CD4-positive, CD25-positive, alpha-beta regulatory T cell (primary cell): ENCODE measurements around the gene ALS2. TPM values are rescaled to one million over a fixed set of nuclear protein-coding genes. Genes with fewer than 3 reads are reported as not detected.
"Not testable (repeated sequence)": the region's sequence is repeated elsewhere in the genome, so short reads cannot be mapped to it uniquely, and the experiment has no call there.

Source experiments
- ATAC-seq, 2 donors: fragments of 150-1000 bp; cut with Tn5 transposase; one replicate each; pipeline ENCODE4 v1.10.0; 2021; ENCODE audit warnings: low read depth in 2 of 2, moderate number of reproducible peaks in 2 of 2, moderate library complexity in 1 of 2
- DNase-seq, 3 donors: peaks; one replicate each; pipeline versions ENCODE4 v3.0.0 to v3.0.0-alpha.2; 2012 to 2022; ENCODE audit warnings: mixed read lengths in 1 of 3
- H3K27ac ChIP-seq: one replicate; pipeline ENCODE4 v1.7.0; 2013; ENCODE audit warnings: mild to moderate bottlenecking, low read length; ENCODE audit not compliant: insufficient read depth, poor library complexity, severe bottlenecking
- H3K27me3 ChIP-seq: one replicate; pipeline ENCODE4 v1.7.0; 2013; ENCODE audit warnings: low read length; ENCODE audit not compliant: control insufficient read depth, insufficient read depth
- H3K36me3 ChIP-seq: one replicate; pipeline ENCODE4 v1.7.0; 2013; ENCODE audit warnings: mild to moderate bottlenecking, low read length, moderate library complexity; ENCODE audit not compliant: control insufficient read depth, insufficient read depth
- H3K4me1 ChIP-seq: 2 replicates; pipeline ENCODE4 v1.7.0; 2013; ENCODE audit warnings: mild to moderate bottlenecking, low read length; ENCODE audit not compliant: insufficient read depth, control insufficient read depth, poor library complexity, severe bottlenecking
- H3K4me3 ChIP-seq: one replicate; pipeline ENCODE4 v1.7.0; 2013; ENCODE audit warnings: low read depth, mild to moderate bottlenecking, low read length, moderate library complexity
- H3K9me3 ChIP-seq, 2 experiments: 1 replicate in 1 of 2; 2 replicates in 1 of 2; pipeline ENCODE4 v1.7.0; 2013; ENCODE audit warnings: low read length in 2 of 2, mild to moderate bottlenecking in 1 of 2, moderate library complexity in 1 of 2; ENCODE audit not compliant: control insufficient read depth in 2 of 2
- H3K27ac Mint-ChIP-seq, 3 donors: one replicate each; pipeline ENCODE4 v1.8.0; 2020 to 2022; ENCODE audit warnings: mild to moderate bottlenecking in 3 of 3, mixed read lengths in 3 of 3, moderate library complexity in 2 of 3
- H3K27me3 Mint-ChIP-seq: one replicate; pipeline ENCODE4 v1.8.0; 2022; ENCODE audit warnings: mild to moderate bottlenecking, mixed read lengths
- H3K36me3 Mint-ChIP-seq: one replicate; pipeline ENCODE4 v1.8.0; 2020; ENCODE audit warnings: mixed read lengths
- H3K4me1 Mint-ChIP-seq, 4 donors: one replicate each; pipeline ENCODE4 v1.8.0; 2020 to 2022; ENCODE audit warnings: mixed read lengths in 4 of 4, mild to moderate bottlenecking in 1 of 4
- H3K4me3 Mint-ChIP-seq, 4 donors: one replicate each; pipeline ENCODE4 v1.8.0; 2020 to 2022; ENCODE audit warnings: mild to moderate bottlenecking in 4 of 4, mixed read lengths in 4 of 4, moderate library complexity in 3 of 4
- H3K9me3 Mint-ChIP-seq, 7 donors: one replicate each; pipeline ENCODE4 v1.8.0; 2020 to 2022; ENCODE audit warnings: mixed read lengths in 7 of 7, mild to moderate bottlenecking in 3 of 7, moderate library complexity in 2 of 7
- polyA plus RNA-seq, 4 donors: library from polyadenylated mRNA; unstranded; fragments of 300-500 nt; fragmentation: Illumina TruSeq; gene quantifications; one replicate each; pipeline ENCODE4 v1.2.3, GENCODE V29; 2021
- total RNA-seq: library from RNA; stranded (reverse); gene quantifications from one replicate; pipeline ENCODE4 v1.2.3, GENCODE V29; 2022

The ALS2 gene
- total and polyA plus RNA-seq, 5 donors from 2014 or later, result 3.4 to 9.9 (median 4.3) TPM

GRCh38 chr2:201685156-201685555, 95.6 kb downstream of the ALS2 start:
- peaks cover 0 to 4% (median 0%) of the 10 kb centered on the region in 7 donors for H3K9me3 Mint-ChIP-seq
- peaks cover 40% of the 10 kb centered on the region for H3K27me3 Mint-ChIP-seq
- no peak for ATAC-seq

GRCh38 chr2:201680743-201681142, 100.0 kb downstream of the ALS2 start:
- peaks cover 31% of the 10 kb centered on the region for H3K27me3 Mint-ChIP-seq
- no peak for ATAC-seq
- no peak overlapping the region for H3K27ac Mint-ChIP-seq
- peak in 1 of 3 donors; percentile 23 for DNase-seq
- peaks cover 0 to 3% (median 0%) of the 10 kb centered on the region in 7 donors for H3K9me3 Mint-ChIP-seq
- Histone ChIP-seq H3K27ac (no peak overlapping the region), H3K4me3 (no peak overlapping the region), H3K36me3 (no peaks in the 10 kb centered on the region), H3K4me1 (no peaks in the 10 kb centered on the region), H3K27me3 (peaks cover 2% of the 10 kb centered on the region), H3K9me3 (no peaks in the 10 kb centered on the region)
- no peak overlapping the region for H3K4me3 Mint-ChIP-seq
- H3K36me3 Mint-ChIP-seq, result no peaks in the 10 kb centered on the region
- H3K4me1 Mint-ChIP-seq, result peaks cover 0 to 2% (median 0%) of the 10 kb centered on the region in 4 donors

More at GRCh38 chr2:201685156-201685555, 95.6 kb downstream of the ALS2 start:
- no peak overlapping the region for H3K4me3 Mint-ChIP-seq
- no peak overlapping the region for H3K4me3 ChIP-seq
- no peaks in the 10 kb centered on the region for H3K36me3 ChIP-seq
- H3K4me1 Mint-ChIP-seq, result peaks cover 0 to 2% (median 0%) of the 10 kb centered on the region in 4 donors
- H3K4me1 ChIP-seq, result no peaks in the 10 kb centered on the region
- no peak overlapping the region for H3K27ac ChIP-seq
- no peak for DNase-seq
- H3K27me3 ChIP-seq, result peaks cover 4% of the 10 kb centered on the region
- no peaks in the 10 kb centered on the region for H3K36me3 Mint-ChIP-seq
- no peak overlapping the region for H3K27ac Mint-ChIP-seq
- H3K9me3 ChIP-seq, result no peaks in the 10 kb centered on the region

- Histone ChIP-seq H3K9me3 (no peaks in the 10 kb centered on the region), H3K27me3 (peaks cover 2% of the 10 kb centered on the region), H3K4me3 (no peak overlapping the region), H3K4me1 (no peaks in the 10 kb centered on the region), H3K27ac (no peak overlapping the region), H3K36me3 (no peaks in the 10 kb centered on the region)
- Mint-ChIP-seq H3K4me3 (no peak overlapping the region), H3K9me3 (peaks cover 0 to 3% (median 0%) of the 10 kb centered on the region in 7 donors), H3K4me1 (peaks cover 0 to 2% (median 0%) of the 10 kb centered on the region in 4 donors), H3K27ac (no peak overlapping the region), H3K27me3 (peaks cover 25% of the 10 kb centered on the region), H3K36me3 (no peaks in the 10 kb centered on the region)
- no peak for ATAC-seq
- DNase-seq, result no peak
These were observed 102.3 kb downstream of the ALS2 start for GRCh38 chr2:201678401-201678800.

GRCh38 chr2:201675454-201675853, 105.3 kb downstream of the ALS2 start:
- H3K36me3 Mint-ChIP-seq, result peaks cover 3% of the 10 kb centered on the region
- no peak overlapping the region for H3K27ac ChIP-seq

GRCh38 chr2:201674794-201675193, 105.9 kb downstream of the ALS2 start:
- no peak overlapping the region for H3K27ac ChIP-seq
- no peak overlapping the region for H3K4me3 ChIP-seq
- no peaks in the 10 kb centered on the region for H3K9me3 ChIP-seq
- H3K36me3 Mint-ChIP-seq, result peaks cover 3% of the 10 kb centered on the region
- H3K4me1 ChIP-seq, result no peaks in the 10 kb centered on the region
- no peak overlapping the region for H3K4me3 Mint-ChIP-seq
- H3K9me3 Mint-ChIP-seq, result peaks cover 0 to 7% (median 1%) of the 10 kb centered on the region in 7 donors
- H3K36me3 ChIP-seq, result no peaks in the 10 kb centered on the region
- peaks cover 30% of the 10 kb centered on the region for H3K27me3 Mint-ChIP-seq
- no peak for ATAC-seq
- no peak overlapping the region for H3K27ac Mint-ChIP-seq
- no peaks in the 10 kb centered on the region for H3K4me1 Mint-ChIP-seq
- H3K27me3 ChIP-seq, result no peaks in the 10 kb centered on the region
- DNase-seq, result no peak

More at GRCh38 chr2:201675454-201675853, 105.3 kb downstream of the ALS2 start:
- no peaks in the 10 kb centered on the region for H3K27me3 ChIP-seq
- no peaks in the 10 kb centered on the region for H3K9me3 ChIP-seq
- ATAC-seq, result no peak
- Mint-ChIP-seq H3K4me1 (no peaks in the 10 kb centered on the region), H3K27me3 (peaks cover 30% of the 10 kb centered on the region), H3K4me3 (no peak overlapping the region), H3K27ac (no peak overlapping the region), H3K9me3 (peaks cover 0 to 7% (median 1%) of the 10 kb centered on the region in 7 donors)
- H3K4me3 ChIP-seq, result no peak overlapping the region
- no peaks in the 10 kb centered on the region for H3K36me3 ChIP-seq
- no peak for DNase-seq
- H3K4me1 ChIP-seq, result no peaks in the 10 kb centered on the region

- no peak for DNase-seq
- no peaks in the 10 kb centered on the region for H3K27me3 ChIP-seq
- Mint-ChIP-seq H3K9me3 (peaks cover 0 to 7% (median 1%) of the 10 kb centered on the region in 7 donors), H3K27ac (no peak overlapping the region), H3K4me1 (no peaks in the 10 kb centered on the region), H3K36me3 (peaks cover 3% of the 10 kb centered on the region), H3K4me3 (no peak overlapping the region), H3K27me3 (peaks cover 30% of the 10 kb centered on the region)
- H3K4me1 ChIP-seq, result no peaks in the 10 kb centered on the region
- no peak overlapping the region for H3K4me3 ChIP-seq
- ATAC-seq, result no peak
- no peak overlapping the region for H3K27ac ChIP-seq
- H3K36me3 ChIP-seq, result no peaks in the 10 kb centered on the region
- no peaks in the 10 kb centered on the region for H3K9me3 ChIP-seq
These were observed 106.4 kb downstream of the ALS2 start for GRCh38 chr2:201674298-201674697.

GRCh38 chr2:201673546-201673945, 107.2 kb downstream of the ALS2 start:
- no peak for ATAC-seq
- Mint-ChIP-seq H3K36me3 (peaks cover 3% of the 10 kb centered on the region), H3K27me3 (peaks cover 30% of the 10 kb centered on the region), H3K27ac (no peak overlapping the region), H3K4me3 (no peak overlapping the region), H3K9me3 (peaks cover 0 to 7% (median 1%) of the 10 kb centered on the region in 7 donors), H3K4me1 (no peaks in the 10 kb centered on the region)
- Histone ChIP-seq H3K27me3 (no peaks in the 10 kb centered on the region), H3K9me3 (no peaks in the 10 kb centered on the region), H3K4me1 (no peaks in the 10 kb centered on the region), H3K27ac (no peak overlapping the region), H3K36me3 (no peaks in the 10 kb centered on the region), H3K4me3 (no peak overlapping the region)
- DNase-seq, result no peak

- H3K27me3 Mint-ChIP-seq, result peaks cover 24% of the 10 kb centered on the region
- H3K4me1 Mint-ChIP-seq, ATAC-seq: not testable (repeated sequence)
These were observed 109.5 kb downstream of the ALS2 start for GRCh38 chr2:201671205-201671604.

More at GRCh38 chr2:201671205-201671604, 109.5 kb downstream of the ALS2 start:
- DNase-seq, H3K27me3 ChIP-seq, H3K27ac ChIP-seq, H3K27ac Mint-ChIP-seq, H3K4me1 ChIP-seq, H3K9me3 ChIP-seq, H3K4me3 Mint-ChIP-seq, H3K4me3 ChIP-seq, H3K36me3 Mint-ChIP-seq, H3K36me3 ChIP-seq, H3K9me3 Mint-ChIP-seq: not testable (repeated sequence)
